NCI-H1048 (cell line): ENCODE data around the gene GRM7.
"Not testable (repeated sequence)": the region's sequence is repeated elsewhere in the genome, so short reads cannot be mapped to it uniquely, and the experiment has no call there.

Experiments
- DNase-seq: peaks from one replicate; lab custom pipeline; 2025; lab: John Stamatoyannopoulos, UW

The GRM7 gene

DNA sequence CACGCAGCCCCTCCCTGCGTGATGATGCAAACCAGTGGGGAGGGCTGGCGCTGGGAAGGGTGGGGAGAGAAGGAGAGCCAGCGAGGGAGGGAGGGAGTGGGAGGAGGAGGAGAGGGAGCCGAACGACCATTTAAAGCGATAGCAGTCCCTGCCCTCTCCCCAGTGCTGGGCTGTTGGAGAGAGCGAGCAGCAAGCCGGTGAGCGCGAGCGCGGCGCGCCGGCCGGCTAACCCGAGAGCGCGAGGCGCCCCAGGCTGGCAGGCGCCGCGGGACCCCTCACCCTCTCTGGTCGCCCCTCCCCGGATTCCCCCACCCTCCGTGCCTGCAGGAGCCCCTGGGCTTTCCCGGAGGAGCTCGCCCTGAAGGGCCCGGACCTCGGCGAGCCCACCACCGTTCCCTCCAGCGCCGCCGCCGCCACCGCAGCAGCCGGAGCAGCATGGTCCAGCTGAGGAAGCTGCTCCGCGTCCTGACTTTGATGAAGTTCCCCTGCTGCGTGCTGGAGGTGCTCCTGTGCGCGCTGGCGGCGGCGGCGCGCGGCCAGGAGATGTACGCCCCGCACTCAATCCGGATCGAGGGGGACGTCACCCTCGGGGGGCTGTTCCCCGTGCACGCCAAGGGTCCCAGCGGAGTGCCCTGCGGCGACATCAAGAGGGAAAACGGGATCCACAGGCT lies at the start of gene GRM7:
Gene GRM7, plus strand, starts transcription at position 162 of the 671 bp plus-strand sequence.
- no peak for DNase-seq

DNA sequence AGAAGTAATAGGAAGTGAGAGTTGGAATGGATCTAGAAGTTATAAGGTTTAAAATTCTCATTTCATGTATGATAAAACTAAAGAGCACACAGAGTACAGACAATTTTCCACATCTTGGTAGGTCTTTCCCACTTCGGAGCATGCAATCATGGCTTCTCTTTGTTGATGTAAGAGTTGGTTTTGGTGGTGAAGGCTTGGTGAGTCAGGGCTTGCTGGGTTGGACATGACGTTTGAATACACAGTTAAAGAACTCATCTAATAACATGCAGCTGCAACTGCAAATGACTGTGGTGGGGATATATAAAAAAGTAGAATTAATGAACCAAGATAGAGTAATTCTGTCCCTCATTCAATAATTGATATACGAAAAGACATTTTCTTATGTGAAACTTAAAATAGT lies 39.5 kb upstream of the GRM7 start:
- no peak for DNase-seq

DNA sequence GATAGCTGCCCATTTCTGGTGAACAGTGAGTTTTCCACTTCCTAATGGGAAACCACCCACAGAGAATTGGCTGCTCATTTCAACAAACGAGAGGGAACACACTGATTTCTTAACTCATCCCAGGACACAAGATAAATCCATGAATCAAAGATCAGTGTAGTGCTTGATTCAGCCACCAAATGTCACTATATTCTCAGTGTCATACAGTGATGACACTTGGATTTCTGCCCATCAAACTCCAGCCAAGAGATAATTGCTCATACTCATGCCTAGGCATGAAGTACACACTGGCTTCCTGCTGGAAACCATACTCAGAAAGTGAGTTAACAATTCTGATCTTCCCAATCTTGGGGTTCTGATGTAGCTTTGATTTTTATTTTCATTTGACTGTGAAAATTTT lies 35.4 kb upstream of the GRM7 start:
- DNase-seq = no peak

DNA sequence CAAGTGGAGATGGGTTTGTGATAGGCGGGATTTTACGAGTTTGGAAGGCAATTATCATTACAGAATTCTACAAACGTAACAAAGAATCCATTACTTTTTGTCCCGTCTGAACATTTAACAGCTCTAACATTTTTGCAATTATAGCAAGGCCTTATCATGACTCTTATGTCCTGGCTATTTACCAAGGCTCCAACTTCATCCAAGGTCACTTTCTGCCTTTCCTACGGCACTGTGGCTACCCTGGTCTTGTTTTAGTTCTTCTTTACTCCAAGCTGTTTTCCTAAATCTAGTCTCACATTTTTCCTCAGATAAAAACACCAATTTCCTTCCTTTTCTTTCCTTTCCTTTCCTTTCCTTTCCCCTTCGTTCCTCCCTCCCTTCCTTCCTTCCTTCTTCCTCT lies 33.5 kb upstream of the GRM7 start:
- no peak for DNase-seq

DNA sequence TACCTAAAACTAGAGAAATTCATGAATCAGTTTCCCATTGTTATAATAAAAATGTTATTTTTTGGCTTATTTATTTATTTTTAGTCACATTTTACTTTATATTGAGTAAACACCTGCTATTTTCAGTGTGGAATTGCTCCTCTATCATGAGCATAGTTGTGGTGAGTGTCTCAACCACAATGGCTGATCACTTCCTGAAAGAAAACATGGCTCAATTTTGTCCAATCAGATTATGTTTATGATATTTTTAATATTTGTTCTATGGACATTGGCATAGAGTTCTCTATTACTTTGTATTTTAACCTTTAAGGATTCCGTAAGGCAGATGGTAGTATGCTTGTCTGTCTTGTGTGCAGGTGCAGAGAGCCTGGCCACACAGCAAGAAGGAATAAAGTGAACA lies 16.2 kb upstream of the GRM7 start:
- no peak for DNase-seq

DNA sequence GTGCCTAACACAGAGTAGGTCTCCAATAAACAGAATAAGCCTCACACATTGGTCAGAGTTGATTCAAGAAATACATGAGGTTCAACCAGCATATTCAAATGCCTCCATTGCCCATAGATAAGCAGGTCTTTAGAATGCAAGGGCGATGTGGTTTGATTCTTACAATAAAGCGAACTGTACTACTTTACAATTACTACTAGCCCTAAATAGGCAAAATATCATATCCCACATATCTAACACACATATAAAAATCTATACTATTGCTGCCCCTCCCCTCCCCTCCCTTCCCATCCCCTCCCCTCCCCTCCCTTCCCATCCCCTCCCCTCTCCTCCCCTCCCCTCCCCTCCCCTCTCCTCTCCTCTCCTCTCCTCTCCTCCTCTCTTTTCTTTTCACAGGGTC lies 6.7 kb upstream of the GRM7 start:
- no peak for DNase-seq

DNA sequence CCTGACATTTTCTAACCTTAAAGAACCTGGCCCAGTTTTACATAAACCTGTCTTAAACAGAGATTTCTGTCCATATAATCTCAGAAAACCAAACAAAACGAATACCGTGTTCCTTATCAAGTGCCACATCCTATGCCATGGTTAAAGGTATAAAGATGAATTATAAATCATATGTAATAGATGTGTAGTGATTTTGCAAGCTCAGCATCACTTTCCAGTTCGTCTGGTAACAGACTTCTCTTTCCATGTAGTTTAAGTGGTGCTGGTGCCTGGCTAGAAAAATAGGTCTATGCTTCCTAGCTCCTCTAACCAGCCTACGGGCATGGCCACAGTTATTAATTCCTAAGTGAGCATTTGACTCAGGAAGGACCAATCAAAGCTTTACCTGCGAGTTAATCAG lies 3.4 kb upstream of the GRM7 start:
- DNase-seq = no peak

DNA sequence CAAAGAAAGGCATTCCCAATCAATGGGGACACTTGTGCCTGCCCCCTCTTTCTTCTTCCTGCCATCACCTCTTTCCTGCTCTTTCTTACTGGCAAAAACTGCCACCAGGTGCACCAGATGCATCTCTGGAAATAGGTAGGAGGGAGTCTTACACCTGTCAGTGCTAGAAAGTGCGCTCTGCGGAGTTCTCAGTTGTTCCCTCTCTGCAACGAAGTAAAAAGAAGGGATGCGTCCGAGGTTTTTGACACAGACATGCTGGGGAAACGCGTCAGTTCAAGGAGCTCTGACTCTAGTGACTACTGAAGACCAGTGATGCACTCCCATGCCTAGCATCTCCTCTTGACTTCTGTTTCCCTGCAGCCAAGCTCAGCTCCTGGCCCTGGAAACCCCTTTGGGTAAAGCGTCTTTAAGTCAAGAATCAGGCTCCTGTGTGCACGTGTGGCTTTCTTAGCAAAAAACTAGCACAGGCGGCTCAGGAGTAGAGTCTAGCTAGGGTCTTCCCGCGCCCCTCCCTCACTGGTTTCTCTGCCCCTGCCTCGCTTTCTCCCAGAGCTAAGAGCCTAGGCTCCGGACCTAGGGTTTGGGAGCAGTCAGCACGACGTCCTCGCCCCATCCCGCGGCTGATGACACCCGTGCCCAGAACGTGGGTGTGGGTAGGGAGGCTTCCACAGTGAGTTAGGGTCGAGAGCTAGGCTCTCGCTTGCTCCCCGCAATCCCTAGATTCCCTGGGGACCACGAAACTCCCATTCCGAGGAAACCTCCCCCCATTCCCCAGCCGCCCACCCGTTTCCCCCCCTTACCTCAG lies 564 bp upstream of the GRM7 start:
- DNase-seq = no peak

DNA sequence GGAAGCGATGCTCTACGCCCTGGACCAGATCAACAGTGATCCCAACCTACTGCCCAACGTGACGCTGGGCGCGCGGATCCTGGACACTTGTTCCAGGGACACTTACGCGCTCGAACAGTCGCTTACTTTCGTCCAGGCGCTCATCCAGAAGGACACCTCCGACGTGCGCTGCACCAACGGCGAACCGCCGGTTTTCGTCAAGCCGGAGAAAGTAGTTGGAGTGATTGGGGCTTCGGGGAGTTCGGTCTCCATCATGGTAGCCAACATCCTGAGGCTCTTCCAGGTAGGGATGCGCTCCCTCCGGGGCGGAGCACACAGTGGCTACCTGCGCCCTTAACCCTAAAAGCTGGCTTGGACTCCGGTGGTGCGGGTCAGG lies 698 bp downstream of the GRM7 start:
- DNase-seq = no peak

DNA sequence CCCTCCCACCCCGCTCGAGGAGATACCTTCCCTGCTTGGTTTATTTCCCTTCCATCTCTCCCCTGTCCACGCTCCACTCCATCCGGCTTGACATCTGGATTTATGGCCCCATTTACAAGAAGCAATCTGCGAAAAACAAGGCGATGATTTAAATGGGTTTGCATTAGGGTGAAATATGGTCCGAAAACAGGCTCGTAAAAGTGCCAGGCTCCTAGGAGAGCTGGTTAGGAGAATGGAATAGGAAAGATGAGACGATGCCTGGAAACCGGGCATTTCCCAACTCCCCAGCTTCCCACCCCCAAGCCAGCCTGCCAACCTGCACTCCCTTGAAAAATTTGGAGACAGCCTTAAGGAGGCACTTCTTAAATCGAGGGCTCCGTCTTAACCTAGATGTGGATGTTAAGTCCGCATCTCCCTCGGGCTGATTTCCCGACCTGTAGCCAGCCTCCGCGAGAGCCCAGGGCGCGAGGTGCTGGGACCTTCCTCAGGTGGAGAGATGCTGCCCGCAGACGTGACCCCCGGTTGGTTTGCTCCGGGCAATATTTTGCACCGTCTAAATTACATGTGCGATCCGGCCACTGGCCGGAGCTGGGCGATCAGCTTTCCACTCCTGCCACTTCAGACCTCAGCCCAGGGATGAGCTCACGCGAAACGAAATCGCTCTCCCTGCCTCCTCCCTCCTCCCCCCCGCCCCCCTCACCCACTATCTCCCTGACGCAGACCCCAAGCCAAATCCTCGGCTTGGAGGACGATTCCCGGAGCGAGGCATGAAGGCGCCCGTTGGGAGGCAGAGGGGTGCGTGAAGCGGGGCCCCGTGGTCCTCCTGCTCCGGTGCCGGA lies 1.3 kb downstream of the GRM7 start:
- DNase-seq = no peak

DNA sequence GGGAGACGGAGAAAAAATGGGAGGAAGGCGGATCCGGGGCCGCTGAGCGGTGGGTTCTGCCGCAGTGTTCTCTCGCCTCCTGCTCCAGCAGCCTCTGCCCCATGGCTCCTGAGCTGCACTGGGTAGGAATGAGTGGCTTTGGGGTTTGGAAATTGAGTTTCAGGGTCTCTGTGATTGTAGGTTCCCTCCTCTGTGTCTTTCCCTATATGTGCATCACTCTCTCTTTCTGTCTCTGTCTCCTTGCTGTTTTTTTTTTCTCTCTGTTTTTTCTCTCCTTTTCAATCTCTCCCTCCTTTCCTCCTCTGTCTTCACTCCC lies 1.9 kb downstream of the GRM7 start:
- DNase-seq = no peak

DNA sequence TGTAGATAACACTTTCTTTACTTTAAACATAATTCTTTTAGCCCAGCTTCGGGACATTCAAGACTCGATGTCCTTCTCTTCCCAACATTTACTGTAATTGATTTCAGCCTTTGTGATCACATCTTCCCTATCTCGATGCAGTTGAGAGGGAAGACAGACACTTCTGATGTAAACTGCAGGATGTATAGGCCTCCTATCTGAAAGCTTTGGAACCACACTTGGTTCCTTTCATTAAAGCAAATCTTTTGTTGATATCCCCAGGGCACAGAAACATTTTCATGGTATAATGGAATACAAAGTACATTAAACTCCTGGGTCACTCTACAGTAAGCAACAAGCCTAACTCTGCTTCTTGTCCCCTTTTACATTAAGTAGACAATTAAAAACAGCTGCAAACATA lies 6.4 kb downstream of the GRM7 start:
- no peak for DNase-seq

DNA sequence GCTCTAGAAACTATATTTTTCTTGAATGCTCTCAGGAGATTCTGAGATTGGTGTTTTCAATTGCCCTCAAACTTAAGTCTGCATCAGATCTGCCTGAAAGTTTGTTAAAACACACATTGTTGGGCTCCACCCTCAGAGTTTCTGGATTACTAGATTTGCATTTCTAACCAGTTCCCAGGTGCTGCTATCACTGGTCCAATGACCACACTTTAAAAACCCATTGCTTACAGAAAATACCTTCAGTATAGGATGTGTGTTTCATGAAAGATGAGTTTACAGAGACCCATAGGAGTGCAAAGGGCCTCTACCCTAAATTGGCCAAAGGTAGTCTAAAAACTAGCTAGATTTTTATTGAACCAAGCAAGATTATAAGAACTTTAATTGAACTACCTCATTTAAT lies 17.8 kb downstream of the GRM7 start:
- no peak for DNase-seq

DNA sequence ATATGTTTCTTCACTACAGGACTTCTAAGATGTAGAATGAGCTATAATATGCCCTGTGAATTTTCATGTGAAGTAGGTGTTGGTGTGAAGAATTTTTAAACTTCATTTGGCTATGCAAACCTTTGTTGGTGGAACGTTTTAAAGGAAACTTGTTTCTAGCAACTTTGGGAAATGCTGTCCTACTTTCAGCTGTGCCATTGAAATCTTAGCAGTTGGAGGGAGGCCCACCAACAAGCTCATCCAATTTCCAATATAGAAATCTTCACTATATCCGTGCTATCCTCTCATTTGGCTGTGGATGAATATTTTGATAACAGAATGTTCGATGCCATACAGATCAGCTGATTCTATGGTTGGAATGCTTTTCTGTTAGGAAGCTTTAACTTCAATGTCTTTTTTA lies 51.3 kb downstream of the GRM7 start:
- DNase-seq = no peak

DNA sequence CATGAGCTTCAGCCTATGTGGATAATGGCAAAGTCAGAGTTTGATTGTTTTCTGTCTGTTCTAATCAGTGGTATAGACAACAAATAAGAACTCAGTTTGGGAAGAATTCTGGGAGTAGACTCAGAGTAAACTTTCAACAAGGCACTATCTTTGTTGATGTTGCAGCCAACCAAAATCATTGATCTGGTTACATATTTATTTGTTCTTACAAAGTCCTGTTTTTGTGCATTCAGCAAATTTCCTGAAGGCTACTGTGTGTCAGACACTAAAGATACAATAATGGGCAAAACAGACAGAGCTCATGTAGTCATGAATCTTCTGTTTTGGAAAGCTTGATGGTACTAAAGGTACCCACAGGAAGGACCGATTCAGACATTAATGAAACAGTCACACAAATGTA lies 55.0 kb downstream of the GRM7 start:
- DNase-seq = no peak

DNA sequence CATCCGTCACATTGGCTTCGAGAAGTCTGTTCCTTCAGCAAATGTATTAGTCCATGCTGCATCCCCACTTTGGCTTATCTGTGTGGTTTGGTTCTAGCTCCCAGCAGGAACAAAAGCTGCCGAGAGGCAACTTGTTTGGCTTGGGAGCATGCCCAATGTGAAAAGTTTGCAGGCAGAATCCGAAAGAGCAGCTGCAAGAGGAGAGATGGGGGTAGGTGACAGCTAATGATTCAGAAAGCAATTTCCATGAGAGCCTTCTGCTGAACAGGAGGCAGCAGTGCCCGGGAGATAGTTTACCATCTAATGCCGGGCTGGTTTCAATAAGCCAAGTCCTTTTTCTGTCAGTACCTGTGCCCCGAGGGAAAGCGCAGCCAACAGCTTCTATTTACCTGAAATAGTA lies 60.2 kb downstream of the GRM7 start:
- DNase-seq = no peak

DNA sequence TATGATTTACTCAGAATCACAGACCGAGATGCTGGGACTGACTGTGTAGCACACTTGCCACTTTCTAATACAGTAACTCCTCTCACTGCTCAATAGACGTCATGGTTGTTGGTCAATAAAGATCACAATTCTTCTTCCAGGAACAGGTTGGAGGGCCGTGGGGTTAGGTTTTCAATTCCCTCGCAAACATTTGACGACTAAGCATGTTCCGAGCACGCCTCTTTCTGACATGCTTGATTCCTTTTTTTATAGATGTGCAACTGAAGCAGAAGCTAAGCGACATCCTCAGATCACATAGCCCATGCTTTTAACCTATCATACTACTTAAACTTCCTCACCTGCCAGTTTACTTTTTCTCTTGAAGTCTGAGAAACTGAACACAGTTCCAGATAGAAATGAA lies 61.0 kb downstream of the GRM7 start:
- no peak for DNase-seq

DNA sequence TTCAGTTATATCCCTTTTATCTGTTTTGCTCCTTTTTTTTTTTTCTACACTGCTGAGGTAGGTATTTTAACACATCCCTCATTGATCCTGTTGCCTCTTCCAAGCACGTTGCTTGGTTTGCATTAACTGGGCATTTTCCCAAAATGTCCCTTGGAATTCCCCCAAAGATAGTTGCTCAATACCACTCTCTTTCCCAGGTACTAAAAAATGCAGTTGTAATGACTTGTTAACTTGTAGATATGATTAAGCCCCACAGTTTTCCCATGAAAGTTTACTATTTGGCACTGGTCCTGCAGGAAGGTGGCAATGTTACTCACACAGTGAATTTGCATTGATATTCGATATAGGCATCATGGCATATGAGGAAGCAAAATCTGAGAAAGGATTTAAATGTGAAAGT lies 67.1 kb downstream of the GRM7 start:
- DNase-seq = peak; percentile 64

DNA sequence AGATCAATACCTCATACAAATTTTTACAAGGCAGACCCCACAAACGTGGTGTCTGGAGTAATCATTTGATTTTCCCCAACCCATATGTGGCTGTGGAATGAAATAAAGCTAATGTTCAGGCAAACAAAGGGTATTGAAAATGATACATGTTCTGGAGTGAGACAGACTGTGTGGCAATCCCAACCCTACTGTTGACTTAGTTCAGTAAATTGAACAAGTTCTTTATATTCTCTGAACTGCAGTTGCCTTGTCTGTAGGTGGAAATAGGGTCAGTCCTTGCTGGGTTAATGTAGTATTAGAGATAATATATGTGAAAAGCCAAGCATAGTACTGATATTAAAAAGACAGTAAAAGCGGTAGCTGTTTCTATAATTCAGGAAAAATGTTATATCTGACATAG lies 69.0 kb downstream of the GRM7 start:
- DNase-seq = no peak

DNA sequence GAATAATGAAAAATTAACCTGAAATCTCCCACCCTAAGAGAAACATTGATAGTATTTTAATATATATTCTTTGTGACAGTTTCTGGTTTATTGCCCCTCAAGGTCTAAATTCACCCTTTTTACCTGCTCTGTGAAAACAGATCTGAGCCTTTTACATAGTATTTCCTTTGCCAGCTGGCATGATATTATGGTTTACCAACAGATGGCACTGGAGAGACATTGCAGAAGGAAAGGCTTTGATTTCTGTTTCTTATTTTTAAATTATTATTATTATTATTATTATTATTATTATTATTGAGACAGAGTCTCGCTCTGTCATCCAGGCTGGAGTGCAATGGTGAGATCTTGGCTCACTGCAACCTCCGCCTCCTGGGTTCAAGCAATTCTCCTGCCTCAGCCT lies 74.5 kb downstream of the GRM7 start:
- not testable (repeated sequence) for DNase-seq

DNA sequence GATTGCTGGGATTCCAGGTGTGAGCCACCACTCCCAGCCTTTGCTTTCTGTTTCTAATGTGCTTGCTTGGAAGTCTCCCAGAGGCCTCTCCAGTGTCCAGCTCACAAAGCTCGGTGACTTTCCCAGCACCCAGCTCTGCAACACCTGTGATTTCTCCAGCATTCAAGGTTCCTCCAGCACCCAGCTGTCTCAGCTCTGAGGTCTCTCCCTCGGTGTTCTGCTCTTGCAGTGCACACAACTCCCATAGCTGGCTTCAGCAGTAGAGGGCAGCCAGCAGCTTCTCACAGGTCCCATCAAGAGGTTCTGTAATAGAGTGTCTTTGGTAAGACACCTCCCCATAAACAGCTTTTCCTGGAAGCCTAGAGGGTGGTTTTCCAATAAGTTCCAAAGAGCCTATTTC lies 75.1 kb downstream of the GRM7 start:
- no peak for DNase-seq

DNA sequence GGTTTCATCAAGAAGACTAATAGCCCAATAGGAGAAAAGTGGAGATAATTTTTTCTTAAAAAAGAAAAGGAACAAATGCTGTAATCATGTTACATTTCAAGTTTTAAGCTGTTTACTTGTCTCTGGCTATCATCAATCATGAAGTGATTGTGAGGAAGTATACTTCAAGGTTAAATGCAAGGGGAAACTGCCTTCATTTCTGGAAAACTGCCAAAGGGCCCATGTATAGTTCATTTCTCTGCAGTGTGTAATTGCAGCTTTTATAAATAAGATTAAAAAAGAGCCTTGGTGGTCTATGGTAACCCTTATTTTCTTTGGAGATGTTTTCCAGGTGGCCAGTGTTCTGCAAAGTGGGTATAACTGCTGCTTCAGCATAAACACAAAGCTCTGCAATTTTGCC lies 101.9 kb downstream of the GRM7 start:
- no peak for DNase-seq

DNA sequence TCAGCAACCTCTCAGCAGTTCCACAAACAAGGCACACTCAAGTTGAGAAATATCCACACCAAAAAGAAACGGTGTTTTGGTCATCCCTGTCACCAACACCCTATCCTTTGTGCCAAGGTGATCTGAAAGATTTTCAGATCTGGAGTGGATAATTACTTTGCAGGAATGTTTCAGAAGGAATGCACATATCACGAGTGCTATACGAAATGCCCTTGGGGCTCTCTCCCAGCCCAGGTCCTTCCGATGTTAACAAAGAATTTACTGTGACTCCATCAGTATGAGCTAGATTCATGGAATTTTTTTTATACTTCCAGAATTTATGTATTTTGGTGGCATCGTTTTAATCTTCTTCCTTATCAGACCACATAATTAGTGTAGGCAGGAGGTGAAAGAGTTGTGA lies 105.0 kb downstream of the GRM7 start:
- peak; percentile 48 for DNase-seq
